ENCODE measurements around the gene SBNO1. TPM values are rescaled to one million over a fixed set of nuclear protein-coding genes. Genes with fewer than 3 reads are reported as not detected.
"Not testable (repeated sequence)": the region's sequence is repeated elsewhere in the genome, so short reads cannot be mapped to it uniquely, and the experiment has no call there.

SBNO1 gene
- total RNA-seq, 1 donor from 2014 or later: 48.6 TPM

GRCh38 chr12:123382684-123383083, 18.0 kb upstream of the SBNO1 start:
- no peak for TF ChIP-seq CTCF (IDR thresholded peaks at IDR 0.05)
- H3K36me3 Mint-ChIP-seq (ENCODE audit: low read depth): peaks cover 2% of the 10 kb centered on the region
- CTCF ChIA-PET: no interaction called here
- ATAC-seq (ENCODE audit: low read depth) (no peak), DNase-seq (no peak)
- H3K4me3 Mint-ChIP-seq: peak overlapping the region; percentile 60
- no peaks in the 10 kb centered on the region for H3K9me3 Mint-ChIP-seq
- no peak overlapping the region for H3K27ac Mint-ChIP-seq
- intact Hi-C loops (cut with micrococcal nuclease): loop anchor here (1.0 to 10.0 kb wide), 3 partner anchors 17 to 1182 kb away; partner anchors contain the start of gene NCOR2
- H3K4me1 Mint-ChIP-seq: peaks cover 16% of the 10 kb centered on the region
- POLR2A ChIA-PET: interaction anchor here (0.5 to 4.6 kb wide), 3 partner anchors 16 to 76 kb away, joined by 4 to 88 read pairs (median 21); partner anchors contain the start of genes SBNO1 and SNRNP35
- no peaks in the 10 kb centered on the region for H3K27me3 Mint-ChIP-seq

GRCh38 chr12:123379391-123379790, 14.7 kb upstream of the SBNO1 start:
- Mint-ChIP-seq H3K36me3 (ENCODE audit: low read depth) (peaks cover 2% of the 10 kb centered on the region), H3K27me3 (no peaks in the 10 kb centered on the region), H3K4me3 (no peak overlapping the region), H3K4me1 (peaks cover 8% of the 10 kb centered on the region), H3K27ac (no peak overlapping the region), H3K9me3 (no peaks in the 10 kb centered on the region)
- no peak for TF ChIP-seq CTCF (IDR thresholded peaks at IDR 0.05)
- POLR2A ChIA-PET: no interaction called here
- CTCF ChIA-PET: no interaction called here
- DNase-seq (no peak), ATAC-seq (ENCODE audit: low read depth) (no peak)
- intact Hi-C loops (cut with micrococcal nuclease): no loop called here

GRCh38 chr12:123372415-123372814, 7.8 kb upstream of the SBNO1 start:
- CTCF ChIA-PET; ATAC-seq (ENCODE audit: low read depth); POLR2A ChIA-PET; H3K36me3 Mint-ChIP-seq (ENCODE audit: low read depth); H3K27ac Mint-ChIP-seq; intact Hi-C loops (cut with micrococcal nuclease); H3K4me3 Mint-ChIP-seq; DNase-seq; H3K4me1 Mint-ChIP-seq; H3K27me3 Mint-ChIP-seq; H3K9me3 Mint-ChIP-seq: not testable (repeated sequence)

- intact Hi-C loops (cut with micrococcal nuclease); H3K27ac Mint-ChIP-seq; H3K4me3 Mint-ChIP-seq; ATAC-seq (ENCODE audit: low read depth); H3K36me3 Mint-ChIP-seq (ENCODE audit: low read depth); CTCF ChIA-PET; H3K27me3 Mint-ChIP-seq; H3K4me1 Mint-ChIP-seq; DNase-seq; POLR2A ChIA-PET; H3K9me3 Mint-ChIP-seq: not testable (repeated sequence)
These were observed 7.2 kb upstream of the SBNO1 start for GRCh38 chr12:123371667-123372368.

- intact Hi-C loops (cut with micrococcal nuclease): no loop called here
- ChIA-PET POLR2A (no interaction called here), CTCF (no interaction called here)
- Mint-ChIP-seq H3K9me3 (no peaks in the 10 kb centered on the region), H3K4me1 (peaks cover 3% of the 10 kb centered on the region), H3K36me3 (ENCODE audit: low read depth) (peaks cover 5% of the 10 kb centered on the region), H3K27ac (peak overlapping the region; percentile 37), H3K4me3 (no peak overlapping the region), H3K27me3 (no peaks in the 10 kb centered on the region)
- no peak for DNase-seq
- no peak for ATAC-seq (ENCODE audit: low read depth)
- TF ChIP-seq CTCF (IDR thresholded peaks at IDR 0.05): no peak
These were observed 4.6 kb upstream of the SBNO1 start for GRCh38 chr12:123369229-123369628.

GRCh38 chr12:123368431-123368830, 3.8 kb upstream of the SBNO1 start:
- H3K27ac Mint-ChIP-seq, H3K4me3 Mint-ChIP-seq, CTCF ChIA-PET: not testable (repeated sequence)

More at GRCh38 chr12:123368431-123368830, 3.8 kb upstream of the SBNO1 start:
- peaks cover 11% of the 10 kb centered on the region for H3K36me3 Mint-ChIP-seq (ENCODE audit: low read depth)
- H3K4me1 Mint-ChIP-seq; DNase-seq; intact Hi-C loops (cut with micrococcal nuclease); H3K27me3 Mint-ChIP-seq; H3K9me3 Mint-ChIP-seq; ATAC-seq (ENCODE audit: low read depth): not testable (repeated sequence)
- POLR2A ChIA-PET: interaction anchor here (1.1 to 4.0 kb wide), 2 partner anchors 14 to 59 kb away, joined by 4 to 88 read pairs; partner anchors contain the start of gene KMT5A
